A673 (cell line): ENCODE data around the gene ZNF28.
"Not testable (repeated sequence)": the region's sequence is repeated elsewhere in the genome, so short reads cannot be mapped to it uniquely, and the experiment has no call there.

ENCODE experiments used
- EZH2 ChIP-seq: fragments of 200-600 bp; sonication (generic); IDR thresholded peaks from 2 replicates; pipeline ENCODE4 v1.6.1; 2017; ENCODE audit warnings: borderline replicate concordance, low read depth, mild to moderate bottlenecking, mixed read lengths, antibody characterized with exemption, low read length; ENCODE audit not compliant: poor library complexity, severe bottlenecking
- TF ChIP-seq, protein P1 (sequence below): fragments of 300-800, 200-600 bp; sonication (generic); conservative IDR thresholded peaks from 2 replicates; pipeline ENCODE4 v1.5.1; 2017; ENCODE audit warnings: low read depth, mild to moderate bottlenecking, antibody characterized with exemption, low read length, moderate library complexity, mixed read lengths

DNA sequence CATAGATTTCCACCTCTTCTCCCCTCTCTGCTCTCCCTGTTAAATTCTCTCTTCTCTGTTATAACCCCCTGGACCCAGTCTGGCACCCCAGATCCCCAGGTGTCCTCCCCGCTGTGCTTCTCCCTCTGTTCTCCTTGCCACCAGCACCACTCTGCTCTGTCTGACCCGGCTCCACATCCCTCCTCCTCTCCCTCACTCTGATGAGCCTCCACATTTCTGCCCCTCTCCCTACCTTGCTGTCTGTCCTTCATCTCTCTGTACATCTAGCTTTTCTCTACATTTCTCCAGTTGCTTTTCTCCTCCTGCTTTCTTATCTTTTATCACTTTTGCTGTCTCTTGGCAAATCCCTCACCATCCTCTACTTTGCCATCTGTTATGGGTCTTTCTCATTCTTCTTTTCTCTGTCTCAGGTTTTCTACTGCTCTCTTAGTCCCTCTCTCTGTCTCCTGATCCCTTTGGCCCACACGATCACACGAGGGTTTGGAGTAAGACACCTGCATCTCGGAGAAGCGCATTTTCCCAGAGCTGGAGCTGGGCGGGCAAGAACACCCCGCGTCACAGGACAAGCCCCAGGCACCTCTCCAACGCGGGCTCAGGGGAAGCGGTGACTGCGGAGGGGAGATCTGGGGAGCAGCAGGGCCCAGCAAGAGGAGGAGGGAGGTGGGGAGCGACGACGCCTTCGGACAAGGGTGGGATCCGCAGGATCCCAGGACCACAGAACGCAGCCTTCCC, 795 bp downstream of the ZNF28 start:
- TF ChIP-seq, protein P1, sequence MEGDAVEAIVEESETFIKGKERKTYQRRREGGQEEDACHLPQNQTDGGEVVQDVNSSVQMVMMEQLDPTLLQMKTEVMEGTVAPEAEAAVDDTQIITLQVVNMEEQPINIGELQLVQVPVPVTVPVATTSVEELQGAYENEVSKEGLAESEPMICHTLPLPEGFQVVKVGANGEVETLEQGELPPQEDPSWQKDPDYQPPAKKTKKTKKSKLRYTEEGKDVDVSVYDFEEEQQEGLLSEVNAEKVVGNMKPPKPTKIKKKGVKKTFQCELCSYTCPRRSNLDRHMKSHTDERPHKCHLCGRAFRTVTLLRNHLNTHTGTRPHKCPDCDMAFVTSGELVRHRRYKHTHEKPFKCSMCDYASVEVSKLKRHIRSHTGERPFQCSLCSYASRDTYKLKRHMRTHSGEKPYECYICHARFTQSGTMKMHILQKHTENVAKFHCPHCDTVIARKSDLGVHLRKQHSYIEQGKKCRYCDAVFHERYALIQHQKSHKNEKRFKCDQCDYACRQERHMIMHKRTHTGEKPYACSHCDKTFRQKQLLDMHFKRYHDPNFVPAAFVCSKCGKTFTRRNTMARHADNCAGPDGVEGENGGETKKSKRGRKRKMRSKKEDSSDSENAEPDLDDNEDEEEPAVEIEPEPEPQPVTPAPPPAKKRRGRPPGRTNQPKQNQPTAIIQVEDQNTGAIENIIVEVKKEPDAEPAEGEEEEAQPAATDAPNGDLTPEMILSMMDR = not testable (repeated sequence)
- not testable (repeated sequence) for TF ChIP-seq EZH2
